ENCODE measurements around the gene SULT6B1.

The SULT6B1 gene

DNA sequence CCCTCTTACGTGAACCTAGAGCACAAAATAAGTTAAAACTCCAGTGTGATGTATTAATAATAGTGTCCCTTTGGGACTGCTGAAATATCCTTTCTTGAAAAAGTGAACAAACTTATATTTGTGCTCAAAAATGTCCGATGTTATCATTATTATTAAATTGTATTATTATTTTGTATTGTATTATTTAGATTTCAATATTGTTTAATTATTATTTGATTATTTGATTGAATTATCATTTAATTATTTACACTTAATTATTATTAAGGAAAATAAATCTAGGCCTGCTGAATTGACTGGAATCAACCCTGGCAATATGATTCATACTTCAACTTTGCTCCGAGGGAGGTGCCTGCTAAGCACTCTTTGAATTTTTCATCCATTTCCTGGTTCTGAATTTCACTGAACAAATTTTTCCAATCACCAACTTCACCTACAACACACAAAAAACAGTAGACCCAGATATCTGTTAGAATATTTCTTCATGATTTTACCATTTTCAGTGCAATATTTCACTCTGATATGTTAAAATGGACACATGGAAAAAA, 20.8 kb downstream of the SULT6B1 start:
- TF ChIP-seq, protein P1, sequence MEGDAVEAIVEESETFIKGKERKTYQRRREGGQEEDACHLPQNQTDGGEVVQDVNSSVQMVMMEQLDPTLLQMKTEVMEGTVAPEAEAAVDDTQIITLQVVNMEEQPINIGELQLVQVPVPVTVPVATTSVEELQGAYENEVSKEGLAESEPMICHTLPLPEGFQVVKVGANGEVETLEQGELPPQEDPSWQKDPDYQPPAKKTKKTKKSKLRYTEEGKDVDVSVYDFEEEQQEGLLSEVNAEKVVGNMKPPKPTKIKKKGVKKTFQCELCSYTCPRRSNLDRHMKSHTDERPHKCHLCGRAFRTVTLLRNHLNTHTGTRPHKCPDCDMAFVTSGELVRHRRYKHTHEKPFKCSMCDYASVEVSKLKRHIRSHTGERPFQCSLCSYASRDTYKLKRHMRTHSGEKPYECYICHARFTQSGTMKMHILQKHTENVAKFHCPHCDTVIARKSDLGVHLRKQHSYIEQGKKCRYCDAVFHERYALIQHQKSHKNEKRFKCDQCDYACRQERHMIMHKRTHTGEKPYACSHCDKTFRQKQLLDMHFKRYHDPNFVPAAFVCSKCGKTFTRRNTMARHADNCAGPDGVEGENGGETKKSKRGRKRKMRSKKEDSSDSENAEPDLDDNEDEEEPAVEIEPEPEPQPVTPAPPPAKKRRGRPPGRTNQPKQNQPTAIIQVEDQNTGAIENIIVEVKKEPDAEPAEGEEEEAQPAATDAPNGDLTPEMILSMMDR (IDR thresholded peaks at IDR 0.05) = no peak

- TF ChIP-seq, protein P1 (IDR thresholded peaks at IDR 0.05) = no peak
Observed at GRCh38 chr2:37164757-37165156, 23.7 kb downstream of the SULT6B1 start.

- TF ChIP-seq, protein P1 (IDR thresholded peaks at IDR 0.05) = no peak
Observed at GRCh38 chr2:37156857-37157714, 31.4 kb downstream of the SULT6B1 start, which contains the start of gene EIF2AK2. TSS of gene EIF2AK2 (minus strand) at chr2:37156980. CDS start at chr2:37147806, 9,174 bp downstream.

DNA sequence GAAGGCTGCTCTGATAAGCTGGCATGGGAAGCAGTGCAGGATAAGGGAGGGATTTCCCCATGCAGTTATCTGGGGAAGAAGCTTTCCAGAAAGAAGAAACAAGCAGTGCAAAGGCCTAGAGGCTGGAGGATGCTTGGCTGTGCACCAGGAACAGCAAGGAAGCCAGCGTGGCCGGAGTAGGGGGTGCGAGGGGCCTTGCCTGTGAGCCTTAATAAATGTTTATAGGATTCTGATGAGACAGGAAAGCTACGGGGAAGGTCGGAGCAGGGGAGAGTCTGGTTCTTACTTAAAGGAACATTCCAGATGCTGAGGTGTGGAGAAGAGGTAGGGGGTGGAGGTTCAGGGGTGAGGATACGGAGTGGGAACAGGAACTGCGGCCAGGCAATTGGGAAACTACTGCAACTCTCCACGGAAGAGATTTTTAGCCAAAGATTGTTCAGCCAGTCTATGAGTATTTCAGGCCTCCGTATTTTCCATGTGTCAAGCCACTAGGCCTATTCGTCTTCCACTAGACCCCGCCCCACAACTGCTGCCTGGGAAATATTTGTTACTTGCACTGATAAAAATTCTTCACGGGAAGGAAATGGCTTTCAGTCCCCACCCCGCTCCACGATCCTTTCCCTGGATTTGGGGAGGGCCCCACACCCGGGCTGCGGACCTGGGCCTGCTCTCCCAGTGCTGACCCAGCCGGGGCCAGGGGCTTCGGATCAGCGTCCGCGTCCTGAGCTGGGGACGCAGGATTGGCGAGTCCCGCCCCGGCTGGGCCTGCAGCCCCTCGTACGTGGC, 32.2 kb downstream of the SULT6B1 start:
- TF ChIP-seq, protein P1 (IDR thresholded peaks at IDR 0.05) = no peak

- TF ChIP-seq, protein P1 (IDR thresholded peaks at IDR 0.05) = no peak
Observed at GRCh38 chr2:37154785-37155184, 33.7 kb downstream of the SULT6B1 start.

DNA sequence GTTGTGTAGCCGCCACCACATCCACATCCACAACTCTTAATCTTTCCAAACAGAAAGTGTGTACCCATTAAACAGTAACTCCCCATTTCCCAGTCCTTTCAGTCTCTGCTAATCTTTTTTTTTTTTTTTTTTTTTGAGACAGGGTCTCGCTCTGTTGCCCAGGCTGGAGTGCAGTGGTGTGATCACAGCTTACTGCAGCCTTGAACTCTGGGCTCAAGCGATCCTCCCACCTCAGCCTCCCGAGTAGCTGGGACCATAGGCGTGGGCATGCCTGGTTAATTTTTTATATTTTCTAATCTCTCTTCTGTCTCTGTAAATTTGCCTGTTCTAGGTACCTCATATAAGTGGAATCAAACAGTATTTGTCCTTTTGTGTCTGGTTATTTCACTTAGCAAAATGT, 35.2 kb downstream of the SULT6B1 start:
- TF ChIP-seq, protein P1 (IDR thresholded peaks at IDR 0.05) = no peak

DNA sequence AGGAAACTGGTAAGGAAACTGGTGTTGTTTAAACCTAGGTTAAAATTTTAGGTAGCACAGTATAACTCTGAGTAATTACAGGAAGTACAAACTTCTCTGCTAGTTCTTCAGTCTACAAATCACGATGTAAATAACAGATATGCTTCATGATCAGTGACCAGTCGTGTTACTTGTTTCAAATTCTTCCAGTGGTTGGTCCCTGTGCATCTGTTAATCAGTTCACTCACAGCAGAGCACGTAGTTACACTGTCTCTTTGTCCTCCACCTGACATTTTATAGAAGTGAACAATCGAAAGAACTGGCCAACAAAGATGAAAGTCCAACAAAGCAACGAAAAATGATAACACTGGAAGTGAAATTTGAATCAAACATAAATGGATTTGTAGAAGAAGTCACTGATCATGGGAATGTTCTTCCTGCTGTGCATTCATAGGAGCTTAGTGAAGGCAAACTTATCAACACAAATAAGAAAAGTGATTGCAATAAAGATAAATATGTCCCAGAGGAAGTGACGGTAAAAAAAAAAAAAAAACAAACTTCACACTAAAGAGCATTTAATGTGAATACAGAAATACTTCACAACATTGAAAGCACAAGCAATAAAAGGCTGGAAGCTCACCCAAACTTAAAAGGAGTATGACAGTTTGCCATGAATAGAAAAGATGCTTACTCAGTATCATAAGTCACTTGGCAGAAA, 38.7 kb downstream of the SULT6B1 start:
- TF ChIP-seq, protein P1 (IDR thresholded peaks at IDR 0.05) = no peak
